HepG2 (cell line): ENCODE measurements around the gene TAC3. TPM values are rescaled to one million over a fixed set of nuclear protein-coding genes. Genes with fewer than 3 reads are reported as not detected.

Experiments
- CBX1 ChIP-seq: IDR thresholded peaks from one replicate; pipeline ENCODE4 v1.6.1; 2016; ENCODE audit warnings: antibody characterized with exemption, low read depth
- CREB3 ChIP-seq: sonication (generic); formaldehyde crosslinking; IDR thresholded peaks from 2 replicates; pipeline ENCODE4 v1.5.0; 2020; ENCODE audit warnings: missing genetic modification reagents
- ELF4 ChIP-seq: sonication (generic); formaldehyde crosslinking; IDR thresholded peaks from 2 replicates; pipeline ENCODE4 v1.5.0; 2020; ENCODE audit warnings: missing genetic modification reagents, mild to moderate bottlenecking, moderate library complexity, borderline replicate concordance
- GABPA ChIP-seq, 2 experiments: IDR thresholded peaks; 2 replicates each; pipeline ENCODE4 v1.6.1; 2011 to 2016; ENCODE audit warnings: low read depth in 2 of 2, low read length in 1 of 2, missing biosample characterization in 1 of 2, missing genetic modification characterization in 1 of 2
- KLF15 ChIP-seq: sonication (generic); formaldehyde crosslinking; IDR thresholded peaks from 2 replicates; pipeline ENCODE4 v1.8.1; 2023; ENCODE audit warnings: borderline replicate concordance, mild to moderate bottlenecking, inconsistent platforms, missing genetic modification reagents, mixed read lengths
- MEIS2 ChIP-seq: sonication (generic); formaldehyde crosslinking; IDR thresholded peaks from 2 replicates; pipeline ENCODE4 v1.9.0; 2021; ENCODE audit warnings: mild to moderate bottlenecking, missing genetic modification reagents
- MNT ChIP-seq: fragments of 450-650 bp; IDR thresholded peaks from 2 replicates; pipeline ENCODE4 v1.6.1; 2016
- PAF1 ChIP-seq: IDR thresholded peaks from 2 replicates; pipeline ENCODE4 v1.6.1; 2016; ENCODE audit warnings: missing genetic modification reagents, missing compliant biosample characterization
- PRDM10 ChIP-seq: sonication (generic); formaldehyde crosslinking; IDR thresholded peaks from 2 replicates; pipeline ENCODE4 v1.4.0; 2020; ENCODE audit warnings: low read depth, missing genetic modification reagents
- TBX2 ChIP-seq: sonication (generic); formaldehyde crosslinking; IDR thresholded peaks from 2 replicates; pipeline ENCODE4 v1.5.0; 2020; ENCODE audit warnings: missing genetic modification reagents, mild to moderate bottlenecking, borderline replicate concordance
- ZHX1 ChIP-seq: sonication (generic); formaldehyde crosslinking; IDR thresholded peaks from 2 replicates; pipeline ENCODE4 v1.8.1; 2022; ENCODE audit warnings: low read depth, mild to moderate bottlenecking, missing genetic modification reagents
- ZNF124 ChIP-seq: sonication (generic); formaldehyde crosslinking; IDR thresholded peaks from 2 replicates; pipeline ENCODE4 v1.4.0; 2020; ENCODE audit warnings: missing genetic modification reagents
- ZNF280B ChIP-seq: sonication (generic); formaldehyde crosslinking; IDR thresholded peaks from 2 replicates; pipeline ENCODE4 v1.5.0; 2020; ENCODE audit warnings: missing genetic modification reagents, mild to moderate bottlenecking, borderline replicate concordance
- ZNF333 ChIP-seq: sonication (generic); formaldehyde crosslinking; IDR thresholded peaks from 2 replicates; pipeline ENCODE4 v1.4.0; 2020; ENCODE audit warnings: mild to moderate bottlenecking, missing genetic modification reagents, borderline replicate concordance
- ZNF350 ChIP-seq: sonication (generic); formaldehyde crosslinking; IDR thresholded peaks from 2 replicates; pipeline ENCODE4 v1.4.0; 2020; ENCODE audit warnings: mild to moderate bottlenecking, low read depth, missing genetic modification reagents, borderline replicate concordance
- ZNF484 ChIP-seq: sonication (generic); formaldehyde crosslinking; IDR thresholded peaks from 2 replicates; pipeline ENCODE4 v1.5.1; 2020; ENCODE audit warnings: mild to moderate bottlenecking, low read depth, missing genetic modification reagents, borderline replicate concordance
- ZNF83 ChIP-seq: sonication (generic); formaldehyde crosslinking; IDR thresholded peaks from 2 replicates; pipeline ENCODE4 v1.4.0; 2020; ENCODE audit warnings: missing genetic modification reagents, mild to moderate bottlenecking, borderline replicate concordance
- polyA plus RNA-seq, 8 experiments: library from polyadenylated mRNA; depleted of rRNA in 3 of 8; stranded (reverse) in 7 of 8; unstranded in 1 of 8; fragments of >200 nt; fragmentation: Illumina TruSeq in 4 of 8; extraction: Trizol in 4 of 8; gene quantifications; 2 replicates each; pipeline versions ENCODE4 v1.2.1 to v1.2.3, GENCODE V29; 2011 to 2016; ENCODE audit warnings: low read depth in 4 of 8, missing spikeins in 1 of 8, mixed read lengths in 1 of 8; ENCODE audit not compliant: insufficient read depth in 1 of 8
- total RNA-seq, 5 experiments: library from RNA; depleted of rRNA; stranded (reverse); fragments of >200 nt; fragmentation: Illumina TruSeq; extraction: Trizol; gene quantifications; 2 replicates each; pipeline ENCODE4 v1.2.3, GENCODE V29; 2016; ENCODE audit warnings: low read depth in 1 of 5

The TAC3 gene
- total and polyA plus RNA-seq, 2 of the 13 experiments (the other 11 are each of a cell fraction or from before 2014, with no cell fraction given), result 0.13 to 0.15 TPM

GRCh38 chr12:57005980-57006808 lies 10.1 kb downstream of the TAC3 start, which contains the start of gene ZBTB39 (continued):
- TF ChIP-seq ZHX1 (CRISPR knock-in tag) (no peak), ZNF333 (0 out of 2 replicates have a peak, but pooled peaks have one; percentile 52), ZNF83 (CRISPR knock-in tag) (no peak), MNT (no peak), GABPA (IDR thresholded peaks at IDR 0.05; ENCODE audit: low read depth, low read length) (peak; percentile 53), GABPA (CRISPR knock-in tag; IDR thresholded peaks at IDR 0.05; ENCODE audit: low read depth) (no peak), TBX2 (0 out of 2 replicates have a peak, but pooled peaks have one; percentile 18), MEIS2 (CRISPR knock-in tag) (no peak), ZNF350 (CRISPR knock-in tag) (no peak), ZNF124 (CRISPR knock-in tag) (no peak), ELF4 (no peak), PAF1 (CRISPR knock-in tag) (no peak), CREB3 (no peak), KLF15 (CRISPR knock-in tag) (no peak), PRDM10 (no peak), CBX1 (no peak), ZNF280B (CRISPR knock-in tag) (no peak), ZNF484 (CRISPR knock-in tag) (no peak)
